GM12875 (cell line): Measurements from ENCODE around the gene MYBL2.

Experiments used
- H3K4me3 ChIP-seq: one replicate; pipeline ENCODE4 v1.5.1; 2011; ENCODE audit warnings: low read depth, low read length, control low read depth
- CTCF ChIP-seq: IDR thresholded peaks from 2 replicates; pipeline ENCODE4 v1.5.1; 2011; ENCODE audit warnings: low read depth, mild to moderate bottlenecking, control low read depth, inconsistent platforms, low read length, moderate library complexity, borderline replicate concordance; ENCODE audit not compliant: insufficient read depth

The MYBL2 gene

GRCh38 chr20:43669332-43669731 is 2.4 kb downstream of the MYBL2 start:
- TF ChIP-seq CTCF = no peak
- H3K4me3 ChIP-seq = no peak overlapping the region

DNA sequence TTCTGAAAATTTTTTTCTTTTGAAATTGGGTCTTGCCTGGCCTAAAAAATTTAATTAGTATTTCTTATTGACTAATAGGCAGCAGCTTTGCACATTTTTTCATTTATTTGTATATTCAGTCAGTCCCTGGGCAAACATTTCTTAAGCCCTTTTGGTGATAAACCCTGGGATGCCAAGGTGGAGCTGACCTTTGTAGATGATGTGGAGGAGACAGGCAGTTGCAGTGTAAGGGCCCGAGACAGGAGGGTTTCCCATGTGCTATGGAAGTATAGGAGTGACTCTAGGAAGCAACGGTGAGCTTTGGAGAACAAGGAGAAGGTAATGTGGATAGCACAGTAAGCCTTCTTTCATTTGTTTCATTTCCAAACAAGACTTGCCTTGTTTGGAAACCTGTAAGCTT is 3.5 kb downstream of the MYBL2 start:
- H3K4me3 ChIP-seq = no peak overlapping the region
- TF ChIP-seq CTCF = no peak

GRCh38 chr20:43676368-43676767 is 9.5 kb downstream of the MYBL2 start:
- TF ChIP-seq CTCF = no peak
- no peak overlapping the region for H3K4me3 ChIP-seq

DNA sequence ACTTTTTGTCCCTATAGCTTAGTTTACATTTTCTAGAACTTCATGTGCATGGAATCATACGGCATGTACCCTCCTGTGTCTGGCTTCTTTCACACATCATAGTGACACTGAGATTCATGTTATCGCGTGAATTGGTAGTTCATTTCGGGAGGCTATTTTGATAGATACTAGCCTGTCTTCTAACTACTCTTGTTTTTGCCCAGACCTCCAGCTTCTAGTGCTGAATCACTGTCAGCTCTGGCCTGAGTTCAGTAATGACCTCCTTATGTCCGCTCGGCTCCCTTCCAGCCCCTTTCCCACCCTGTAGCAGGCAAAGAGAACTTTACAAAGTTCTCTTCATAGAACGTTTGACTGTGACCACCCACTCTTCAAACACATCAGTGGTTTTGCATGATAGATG is 14.1 kb downstream of the MYBL2 start:
- TF ChIP-seq CTCF = no peak
- H3K4me3 ChIP-seq = no peak overlapping the region

DNA sequence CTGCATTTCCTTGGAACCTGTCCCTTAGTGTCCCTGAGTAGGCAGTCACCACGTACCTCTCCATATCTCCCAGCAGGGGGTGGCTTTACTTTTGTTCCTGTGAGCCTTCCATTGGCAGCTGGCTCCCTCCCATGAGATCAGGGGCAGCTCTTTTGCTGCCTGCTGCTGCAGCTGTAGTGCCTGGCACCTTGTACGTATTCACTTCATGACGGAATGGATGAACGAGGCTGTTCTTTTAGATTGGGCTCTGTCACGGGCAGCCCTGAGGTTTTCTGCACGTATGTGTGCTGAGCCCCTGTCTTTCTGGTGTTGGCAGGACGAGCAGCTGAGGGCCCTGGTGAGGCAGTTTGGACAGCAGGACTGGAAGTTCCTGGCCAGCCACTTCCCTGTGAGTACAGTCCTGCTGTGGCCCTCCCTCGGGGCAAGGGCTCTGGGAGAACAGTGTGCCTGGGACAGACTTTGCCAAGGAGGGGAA is 14.6 kb downstream of the MYBL2 start:
- peak overlapping the region; percentile 38 for H3K4me3 ChIP-seq
- TF ChIP-seq CTCF = 0 out of 2 replicates have a peak, but pooled peaks have one; percentile 37

GRCh38 chr20:43681991-43682410 is 15.1 kb downstream of the MYBL2 start:
- H3K4me3 ChIP-seq = peak overlapping the region; percentile 38
- no peak for TF ChIP-seq CTCF

- TF ChIP-seq CTCF = no peak
- no peak overlapping the region for H3K4me3 ChIP-seq
These were observed 15.5 kb downstream of the MYBL2 start for GRCh38 chr20:43682446-43682845.
